Measurements from ENCODE around the gene ATF7. TPM values are rescaled to one million over a fixed set of nuclear protein-coding genes. Genes with fewer than 3 reads are reported as not detected.

Gene ATF7
- total and polyA plus RNA-seq, 9 of the 15 experiments (the other 6 are each of a cell fraction or from before 2014, with no cell fraction given) = 10.6 to 30.4 (median 20.7) TPM

DNA sequence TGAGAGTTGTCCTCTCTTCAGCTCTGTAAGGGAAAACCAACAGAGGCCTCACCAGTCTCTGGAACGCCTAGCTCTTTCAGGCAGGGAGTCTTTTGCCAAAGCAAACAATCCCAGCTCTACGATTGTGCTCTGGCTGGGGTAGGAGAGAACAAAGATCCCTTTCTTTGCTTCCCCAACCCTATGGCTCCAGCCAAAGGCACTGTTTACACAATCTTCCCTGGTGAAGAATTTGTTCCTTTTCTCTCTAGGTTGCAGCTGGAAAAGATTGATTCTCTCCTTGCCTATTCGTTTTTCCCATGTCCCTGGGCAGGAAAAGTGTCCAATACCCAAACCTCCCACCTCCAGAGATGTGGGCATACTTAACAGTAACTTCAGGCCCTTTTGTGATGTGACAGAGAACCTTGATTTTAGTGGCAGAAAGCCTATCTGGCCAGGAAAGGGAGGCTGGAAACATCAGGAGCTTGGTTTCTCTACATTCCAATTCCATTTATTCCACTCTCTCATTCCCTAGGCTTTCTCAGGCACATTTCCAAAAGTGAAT is 32.9 kb upstream of the ATF7 start:
- intact Hi-C loops (cut with micrococcal nuclease) (no loop called here), in situ Hi-C loops (cut with MboI) (no loop called here)
- TF ChIP-seq NR2F6 (CRISPR knock-in tag; IDR thresholded peaks at IDR 0.05) = no peak
- no peak for TF ChIP-seq RBFOX2 (IDR thresholded peaks at IDR 0.05; ENCODE audit: low read depth, low read length)
- TF ChIP-seq RBBP5 (IDR thresholded peaks at IDR 0.05; ENCODE audit: borderline replicate concordance, insufficient read depth, low read length, poor library complexity, severe bottlenecking) = no peak
- no peak for TF ChIP-seq RCOR1 (IDR thresholded peaks at IDR 0.05; ENCODE audit: borderline replicate concordance in 1 of 2, low read depth in 2 of 2, low read length in 2 of 2)
- TF ChIP-seq E2F3 (CRISPR knock-in tag; IDR thresholded peaks at IDR 0.05) = no peak
- TF ChIP-seq TEAD4 (IDR thresholded peaks at IDR 0.05; ENCODE audit: low read length) = no peak
- TF ChIP-seq TEAD4 (CRISPR knock-in tag; IDR thresholded peaks at IDR 0.05; ENCODE audit: borderline replicate concordance) = no peak
- TF ChIP-seq ZSCAN29 (IDR thresholded peaks at IDR 0.05) = no peak
- no peak for TF ChIP-seq SREBF1 (IDR thresholded peaks at IDR 0.05; ENCODE audit: borderline replicate concordance, low read depth, low read length)
- TF ChIP-seq PHB2 (IDR thresholded peaks at IDR 0.05; ENCODE audit: low read depth) = no peak
- TF ChIP-seq NEUROD1 (IDR thresholded peaks at IDR 0.05; ENCODE audit: borderline replicate concordance, low read depth, low read length, partially characterized antibody) = no peak
- TF ChIP-seq TCFL5 (CRISPR knock-in tag; conservative IDR thresholded peaks at IDR 0.05) = no peak
- Histone ChIP-seq H3K27ac (ENCODE audit: extremely low read depth, low read depth, low read length) (no peak overlapping the region), H3K9ac (ENCODE audit: insufficient read depth in 1 of 2, low read depth in 2 of 2, low read length in 2 of 2) (no peak overlapping the region), H3K27me3 (ENCODE audit: control insufficient read depth in 2 of 2, insufficient read depth in 2 of 2, low read length in 2 of 2) (no peaks in the 10 kb centered on the region), H3K4me1 (replicated peaks in 1 of 2; ENCODE audit: control insufficient read depth in 2 of 2, insufficient read depth in 2 of 2, low read length in 2 of 2) (0 out of 5 replicates have a peak, but pooled peaks cover 0 to 5% of the 10 kb centered on the region in 2 experiments), H3K9me3 (replicated peaks; ENCODE audit: control insufficient read depth, insufficient read depth, low read depth, low read length) (no peaks in the 10 kb centered on the region), H3K4me3 (no peak overlapping the region), H3K36me3 (ENCODE audit: control insufficient read depth, insufficient read depth, low read length) (peaks cover 9% of the 10 kb centered on the region), H3K4me2 (ENCODE audit: insufficient read depth, low read length) (no peak overlapping the region), H3K79me2 (ENCODE audit: control insufficient read depth, insufficient read depth, low read length) (no peaks in the 10 kb centered on the region), H4K20me1 (replicated peaks; ENCODE audit: control insufficient read depth, insufficient read depth, low read length) (no peaks in the 10 kb centered on the region), H2AFZ (ENCODE audit: low read depth, low read length) (no peak overlapping the region), H3K9me1 (ENCODE audit: control insufficient read depth, insufficient read depth, low read length) (no peaks in the 10 kb centered on the region)
- ATAC-seq = no peak
- no TSS peak for BruUV-seq (replicated peaks)
- ChIA-PET POLR2A (interaction anchor here (0.6 to 2.0 kb wide), 8 partner anchors 9 to 338 kb away, joined by 3 to 4 read pairs (median 3); partner anchors contain the start of gene AAAS), CTCF (ENCODE audit: low intra/inter-chr PET ratio) (interaction anchor here (0.6 kb wide), 1 partner anchor 307 kb away, joined by 3 read pairs; no protein-coding TSS in a partner anchor)
- DNase-seq (ENCODE audit: extremely low read depth in 1 of 4, low spot score in 3 of 4) = no peak
- WGBS (ENCODE audit: insufficient coverage, low coverage, missing lambda C conversion rate) = 47% methylated on average over 3 of the region's 3 CpGs
- no peak for FAIRE-seq

Measured in K562 (cell line).